Cerebellar nuclear complex (tissue), 1 donor: ENCODE data around the gene CUEDC1.

ENCODE experiments used
- DNase-seq, 2 experiments: peaks; one replicate each; lab custom pipeline; 2025; lab: John Stamatoyannopoulos, UW

Gene CUEDC1

GRCh38 chr17:57955183-57955931 is at the start of gene CUEDC1:
CUEDC1 (minus strand) TSS chr17:57955412; CDS start chr17:57885564, 69,848 bp downstream.
- no peak for DNase-seq

GRCh38 chr17:58004060-58004459 is 48.8 kb upstream of the CUEDC1 start:
- DNase-seq: no peak

- DNase-seq: no peak
These were observed 47.8 kb upstream of the CUEDC1 start for GRCh38 chr17:58002973-58003372.

- DNase-seq: no peak
These were observed 47.1 kb upstream of the CUEDC1 start for GRCh38 chr17:58002154-58002948.

- DNase-seq: no peak
These were observed 46.4 kb upstream of the CUEDC1 start for GRCh38 chr17:58001461-58002124.

- peak in 1 of 2 experiments; percentile 41 for DNase-seq
These were observed 44.3 kb upstream of the CUEDC1 start for GRCh38 chr17:57999496-58000017.

GRCh38 chr17:57999010-57999495 is 43.8 kb upstream of the CUEDC1 start:
- no peak for DNase-seq

GRCh38 chr17:57997085-57997809 is 42.0 kb upstream of the CUEDC1 start:
- DNase-seq: no peak

GRCh38 chr17:57995076-57995956 is 40.1 kb upstream of the CUEDC1 start:
- no peak for DNase-seq

GRCh38 chr17:57994436-57994835 is 39.2 kb upstream of the CUEDC1 start:
- DNase-seq: no peak

- DNase-seq: no peak
These were observed 38.5 kb upstream of the CUEDC1 start for GRCh38 chr17:57993471-57994365.

GRCh38 chr17:57991537-57991936 is 36.3 kb upstream of the CUEDC1 start:
- DNase-seq: no peak

- DNase-seq: no peak
These were observed 34.8 kb upstream of the CUEDC1 start for GRCh38 chr17:57990037-57990436.

- no peak for DNase-seq
These were observed 33.4 kb upstream of the CUEDC1 start for GRCh38 chr17:57988301-57989250.

- no peak for DNase-seq
These were observed 32.5 kb upstream of the CUEDC1 start, which contains the start of gene VEZF1 for GRCh38 chr17:57987581-57988300. VEZF1 (minus strand) TSS chr17:57988254; CDS start chr17:57988111, 143 bp downstream.

GRCh38 chr17:57986841-57987580 is 31.8 kb upstream of the CUEDC1 start:
- DNase-seq: no peak

- DNase-seq: no peak
These were observed 30.4 kb upstream of the CUEDC1 start for GRCh38 chr17:57985675-57985974.
